Measurements from ENCODE around the gene MYBPH.

Gene MYBPH

GRCh38 chr1:203146042-203146369 is 29.6 kb downstream of the MYBPH start:
- DNase-seq = no peak

GRCh38 chr1:203145321-203146041 is 30.1 kb downstream of the MYBPH start:
- no peak for DNase-seq

- no peak for DNase-seq
Observed at GRCh38 chr1:203144661-203145060, 31.0 kb downstream of the MYBPH start.

GRCh38 chr1:203143641-203144040 is 32.0 kb downstream of the MYBPH start:
- no peak for DNase-seq

- DNase-seq = no peak
Observed at GRCh38 chr1:203142684-203143408, 32.8 kb downstream of the MYBPH start.

GRCh38 chr1:203142124-203142523 is 33.5 kb downstream of the MYBPH start:
- no peak for DNase-seq

GRCh38 chr1:203140743-203141520 is 34.7 kb downstream of the MYBPH start:
- no peak for DNase-seq

GRCh38 chr1:203139976-203140475 is 35.6 kb downstream of the MYBPH start:
- no peak for DNase-seq

- DNase-seq = no peak
Observed at GRCh38 chr1:203138066-203138465, 37.6 kb downstream of the MYBPH start.

- DNase-seq = no peak
Observed at GRCh38 chr1:203137324-203137723, 38.3 kb downstream of the MYBPH start.

- no peak for DNase-seq
Observed at GRCh38 chr1:203136409-203137042, 39.1 kb downstream of the MYBPH start.

GRCh38 chr1:203135636-203136305 is 39.9 kb downstream of the MYBPH start:
- DNase-seq = peak; percentile 20

GRCh38 chr1:203133970-203134725 is 41.5 kb downstream of the MYBPH start:
- DNase-seq = no peak

GRCh38 chr1:203131548-203132200 is 44.0 kb downstream of the MYBPH start:
- DNase-seq = no peak

GRCh38 chr1:203130358-203130985 is 45.2 kb downstream of the MYBPH start:
- DNase-seq = no peak

GRCh38 chr1:203129501-203130231 is 46.0 kb downstream of the MYBPH start:
- no peak for DNase-seq

GRCh38 chr1:203128716-203129500 is 46.7 kb downstream of the MYBPH start:
- no peak for DNase-seq

GRCh38 chr1:203128431-203128715 is 47.3 kb downstream of the MYBPH start:
- DNase-seq = no peak

- no peak for DNase-seq
Observed at GRCh38 chr1:203127666-203128430, 47.8 kb downstream of the MYBPH start, which contains the start of gene ADORA1. Gene ADORA1, plus strand, starts transcription at chr1:203127726. Its CDS starts 1,116 bp downstream, at chr1:203128842.

All from activated CD4-positive, alpha-beta T cell treated with anti-CD3 and anti-CD28 coated beads, Interleukin-10, Interleukin-2, amounts not matched to agents 100 ng/mL and 50 ng/mL, durations not matched to agents 16 hours and 8 hours (primary cell).